Measurements from ENCODE around the gene SGK1. TPM values are rescaled to one million over a fixed set of nuclear protein-coding genes. Genes with fewer than 3 reads are reported as not detected.

SGK1 gene
- total and polyA plus RNA-seq, 12 donors = 86.0 to 685 (median 192) TPM

DNA sequence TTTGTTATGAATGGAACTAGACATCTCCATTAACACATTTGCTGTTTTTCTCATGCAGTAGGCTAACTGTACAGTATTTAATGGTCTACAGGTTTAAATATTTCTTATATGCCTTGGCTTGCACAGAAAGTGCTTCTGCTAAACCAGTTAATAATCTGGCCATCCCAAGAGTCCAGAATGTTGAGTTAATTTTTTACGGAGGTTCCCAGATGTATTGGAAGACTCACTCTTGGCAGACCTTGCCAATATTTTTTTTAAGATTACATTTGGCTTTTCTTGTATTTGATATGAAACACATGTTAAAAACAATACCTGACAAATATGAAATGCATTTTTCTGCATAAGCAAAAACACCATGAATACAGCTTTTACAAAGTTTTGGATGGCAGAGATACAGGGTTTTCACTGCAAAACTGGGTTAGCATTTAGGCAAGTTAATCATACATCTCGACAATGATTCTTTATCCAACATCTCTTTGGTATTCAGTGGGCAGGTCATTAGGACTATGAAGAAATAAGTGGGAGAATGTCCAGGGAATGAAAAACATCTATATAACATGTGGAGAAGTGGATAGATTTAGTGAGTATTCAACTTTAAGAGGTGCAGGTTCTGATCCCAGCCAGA is 94.0 kb downstream of the SGK1 start:
- H3K4me3 ChIP-seq = no peak overlapping the region
- intact Hi-C loops (cut with DNase I) = no loop called here
- DNase-seq = no peak
- H3K9me3 ChIP-seq (replicated peaks in 1 of 3) = no peaks in the 10 kb centered on the region
- no peaks in the 10 kb centered on the region for H3K4me1 ChIP-seq (replicated peaks in 1 of 2)
- H3K27ac ChIP-seq = no peak overlapping the region
- H3K27me3 ChIP-seq = no peaks in the 10 kb centered on the region
- no peaks in the 10 kb centered on the region for H3K36me3 ChIP-seq (replicated peaks in 1 of 2)
- TF ChIP-seq, protein P1, sequence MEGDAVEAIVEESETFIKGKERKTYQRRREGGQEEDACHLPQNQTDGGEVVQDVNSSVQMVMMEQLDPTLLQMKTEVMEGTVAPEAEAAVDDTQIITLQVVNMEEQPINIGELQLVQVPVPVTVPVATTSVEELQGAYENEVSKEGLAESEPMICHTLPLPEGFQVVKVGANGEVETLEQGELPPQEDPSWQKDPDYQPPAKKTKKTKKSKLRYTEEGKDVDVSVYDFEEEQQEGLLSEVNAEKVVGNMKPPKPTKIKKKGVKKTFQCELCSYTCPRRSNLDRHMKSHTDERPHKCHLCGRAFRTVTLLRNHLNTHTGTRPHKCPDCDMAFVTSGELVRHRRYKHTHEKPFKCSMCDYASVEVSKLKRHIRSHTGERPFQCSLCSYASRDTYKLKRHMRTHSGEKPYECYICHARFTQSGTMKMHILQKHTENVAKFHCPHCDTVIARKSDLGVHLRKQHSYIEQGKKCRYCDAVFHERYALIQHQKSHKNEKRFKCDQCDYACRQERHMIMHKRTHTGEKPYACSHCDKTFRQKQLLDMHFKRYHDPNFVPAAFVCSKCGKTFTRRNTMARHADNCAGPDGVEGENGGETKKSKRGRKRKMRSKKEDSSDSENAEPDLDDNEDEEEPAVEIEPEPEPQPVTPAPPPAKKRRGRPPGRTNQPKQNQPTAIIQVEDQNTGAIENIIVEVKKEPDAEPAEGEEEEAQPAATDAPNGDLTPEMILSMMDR (IDR thresholded peaks at IDR 0.05) = no peak
- no peak for TF ChIP-seq POLR2A (IDR thresholded peaks at IDR 0.05)
- WGBS, 4 donors = 37 to 54% (median 49%) methylated on average over 2 of the region's 2 CpGs

DNA sequence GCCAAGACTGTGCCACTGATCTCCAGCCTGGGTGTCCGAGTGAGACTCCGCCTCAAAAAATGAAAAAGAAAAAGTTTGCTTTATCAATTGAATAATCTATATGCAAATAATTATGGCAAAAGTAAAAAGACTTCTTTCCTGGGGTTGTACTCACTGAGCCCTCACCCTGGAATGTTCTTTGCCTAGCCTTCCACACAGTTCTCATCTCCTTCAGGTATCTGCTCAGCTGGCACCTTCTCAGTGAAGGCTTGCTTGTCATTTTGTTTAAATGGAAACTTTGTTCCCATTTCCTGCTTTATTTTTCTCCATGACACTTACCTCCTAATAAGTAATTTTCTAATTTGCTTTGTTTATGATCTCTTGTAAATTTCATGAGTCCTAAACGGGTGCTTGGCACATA is 96.7 kb downstream of the SGK1 start:
- no peaks in the 10 kb centered on the region for H3K27me3 ChIP-seq
- H3K4me3 ChIP-seq = no peak overlapping the region
- no peak for TF ChIP-seq POLR2A (IDR thresholded peaks at IDR 0.05)
- TF ChIP-seq, protein P1 (IDR thresholded peaks at IDR 0.05) = no peak
- intact Hi-C loops (cut with DNase I) = no loop called here
- no peak for DNase-seq
- H3K27ac ChIP-seq = no peak overlapping the region
- H3K36me3 ChIP-seq (replicated peaks in 1 of 2) = no peaks in the 10 kb centered on the region
- 86 to 92% (median 90%) methylated on average over 3 of the region's 3 CpGs for WGBS, 4 donors
- H3K4me1 ChIP-seq (replicated peaks in 1 of 2) = no peaks in the 10 kb centered on the region
- H3K9me3 ChIP-seq (replicated peaks in 1 of 3) = no peaks in the 10 kb centered on the region

DNA sequence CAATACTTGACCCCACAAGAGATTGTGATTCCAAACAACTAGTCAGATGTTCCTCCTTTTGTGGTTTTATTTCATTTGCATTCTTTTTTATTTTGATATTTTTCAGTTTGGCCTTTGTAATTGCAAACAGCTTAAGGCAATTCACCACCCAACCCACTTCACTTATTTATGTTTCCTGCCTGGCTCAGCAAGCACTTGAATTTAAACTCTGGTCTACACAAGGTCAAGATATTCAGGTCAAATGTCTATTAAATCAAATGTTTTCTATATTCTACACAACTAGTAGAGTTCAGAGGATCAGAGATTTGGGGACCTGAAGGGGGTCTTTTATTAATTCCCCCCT is 100.1 kb downstream of the SGK1 start:
- no peaks in the 10 kb centered on the region for H3K36me3 ChIP-seq (replicated peaks in 1 of 2)
- H3K4me1 ChIP-seq (replicated peaks in 1 of 2) = no peaks in the 10 kb centered on the region
- no peak overlapping the region for H3K4me3 ChIP-seq
- no peak for DNase-seq
- intact Hi-C loops (cut with DNase I) = no loop called here
- TF ChIP-seq POLR2A (IDR thresholded peaks at IDR 0.05) = no peak
- TF ChIP-seq, protein P1 (IDR thresholded peaks at IDR 0.05) = no peak
- no peaks in the 10 kb centered on the region for H3K9me3 ChIP-seq (replicated peaks in 1 of 3)
- no peak overlapping the region for H3K27ac ChIP-seq
- H3K27me3 ChIP-seq = no peaks in the 10 kb centered on the region

DNA sequence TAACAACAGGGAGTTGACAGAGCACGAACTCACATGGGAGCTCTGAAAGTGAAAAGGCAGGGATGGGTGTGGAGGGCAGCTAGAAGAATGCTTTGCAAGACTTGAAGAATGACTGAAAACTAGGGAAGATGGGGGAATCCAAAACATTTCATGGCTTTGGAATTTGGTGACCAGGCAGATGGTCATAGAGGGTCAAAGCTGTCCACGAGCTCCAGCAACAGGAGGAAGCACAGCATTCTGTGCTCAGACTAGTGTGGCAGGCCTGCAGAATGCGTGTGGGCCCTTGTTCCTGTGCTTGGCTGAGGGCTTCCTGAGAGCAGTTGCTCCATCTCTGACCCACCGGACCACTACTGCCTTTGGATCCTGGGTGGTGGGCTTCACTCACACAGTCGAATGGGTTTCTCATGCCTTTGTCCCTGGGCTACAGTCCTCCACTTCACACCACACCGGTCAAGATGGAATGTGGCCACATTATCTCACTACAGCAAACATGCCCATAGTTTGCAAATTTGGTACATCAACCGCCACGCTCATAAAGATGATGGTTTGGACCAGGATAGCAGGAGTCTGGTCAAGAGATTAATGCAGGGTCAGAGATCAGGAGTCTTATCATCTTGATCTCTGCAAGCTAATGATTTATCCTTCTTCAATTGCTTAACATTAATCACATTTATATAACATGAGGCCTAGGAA is 100.7 kb downstream of the SGK1 start:
- no peaks in the 10 kb centered on the region for H3K9me3 ChIP-seq (replicated peaks in 1 of 3)
- no peak overlapping the region for H3K4me3 ChIP-seq
- 91 to 94% (median 94%) methylated on average over 6 to 8 of the region's 8 CpGs for WGBS, 4 donors
- H3K27me3 ChIP-seq = no peaks in the 10 kb centered on the region
- no peak for TF ChIP-seq POLR2A (IDR thresholded peaks at IDR 0.05)
- TF ChIP-seq, protein P1 (IDR thresholded peaks at IDR 0.05) = no peak
- no peaks in the 10 kb centered on the region for H3K36me3 ChIP-seq (replicated peaks in 1 of 2)
- no peaks in the 10 kb centered on the region for H3K4me1 ChIP-seq (replicated peaks in 1 of 2)
- peak overlapping the region in 1 of 5 donors; percentile 13 for H3K27ac ChIP-seq
- intact Hi-C loops (cut with DNase I) = no loop called here
- no peak for DNase-seq
